H9 (cell line): ENCODE data around the gene BRD9. TPM values are rescaled to one million over a fixed set of nuclear protein-coding genes. Genes with fewer than 3 reads are reported as not detected.

Experiments used
- DNase-seq: peaks from one replicate; pipeline ENCODE4 v3.0.0-alpha.2; 2017
- H2AFZ ChIP-seq: one replicate; pipeline ENCODE4 v1.6.1; 2013; ENCODE audit warnings: mild to moderate bottlenecking, low read length, control low read depth, moderate library complexity
- H2AK5ac ChIP-seq: 2 replicates; pipeline ENCODE4 v1.6.1; 2013; ENCODE audit warnings: low read length, control low read depth, mixed read lengths; ENCODE audit not compliant: insufficient read length
- H2BK120ac ChIP-seq: one replicate; pipeline ENCODE4 v1.6.1; 2013; ENCODE audit warnings: low read depth, mild to moderate bottlenecking, low read length, control low read depth, inconsistent platforms; ENCODE audit not compliant: poor library complexity, severe bottlenecking
- H2BK12ac ChIP-seq: 2 replicates; pipeline ENCODE4 v1.6.1; 2013; ENCODE audit warnings: low read length, control low read depth, mixed read lengths, low read depth; ENCODE audit not compliant: insufficient read length
- H2BK15ac ChIP-seq: 2 replicates; pipeline ENCODE4 v1.6.1; 2013; ENCODE audit warnings: low read depth, low read length, control low read depth
- H2BK20ac ChIP-seq: one replicate; pipeline ENCODE4 v1.6.1; 2013; ENCODE audit warnings: low read depth, mild to moderate bottlenecking, low read length, control low read depth, inconsistent platforms; ENCODE audit not compliant: poor library complexity, severe bottlenecking
- H2BK5ac ChIP-seq: 2 replicates; pipeline ENCODE4 v1.6.1; 2013; ENCODE audit warnings: low read length, control low read depth, mixed read lengths; ENCODE audit not compliant: insufficient read length
- H3K14ac ChIP-seq: 2 replicates; pipeline ENCODE4 v1.6.1; 2013; ENCODE audit warnings: low read length, control low read depth; ENCODE audit not compliant: insufficient read depth
- H3K18ac ChIP-seq: 2 replicates; pipeline ENCODE4 v1.6.1; 2013; ENCODE audit warnings: low read depth, mild to moderate bottlenecking, mixed read lengths, low read length, control low read depth; ENCODE audit not compliant: insufficient read length
- H3K23ac ChIP-seq: 2 replicates; pipeline ENCODE4 v1.6.1; 2013; ENCODE audit warnings: low read length, control low read depth, mixed read lengths, low read depth; ENCODE audit not compliant: insufficient read length
- H3K23me2 ChIP-seq: 2 replicates; pipeline ENCODE4 v1.6.1; 2013; ENCODE audit warnings: low read depth, mild to moderate bottlenecking, mixed read lengths, low read length, control low read depth; ENCODE audit not compliant: insufficient read length, poor library complexity, severe bottlenecking
- H3K27ac ChIP-seq: 2 replicates; pipeline ENCODE4 v1.5.1; 2013; ENCODE audit warnings: low read length, control low read depth, mixed read lengths, low read depth; ENCODE audit not compliant: insufficient read length
- H3K27me3 ChIP-seq: 2 replicates; pipeline ENCODE4 v1.6.1; 2013; ENCODE audit warnings: low read length, control low read depth, inconsistent platforms; ENCODE audit not compliant: insufficient read depth
- H3K4ac ChIP-seq: 2 replicates; pipeline ENCODE4 v1.6.1; 2013; ENCODE audit warnings: low read depth, mild to moderate bottlenecking, control low read depth, inconsistent platforms, low read length, moderate library complexity
- H3K4me1 ChIP-seq: 2 replicates; pipeline ENCODE4 v1.6.1; 2013; ENCODE audit warnings: low read length, control low read depth, inconsistent platforms; ENCODE audit not compliant: insufficient read depth
- H3K4me2 ChIP-seq: 2 replicates; pipeline ENCODE4 v1.6.1; 2013; ENCODE audit warnings: low read length, control low read depth, mixed read lengths; ENCODE audit not compliant: insufficient read length, insufficient read depth
- H3K56ac ChIP-seq: 2 replicates; pipeline ENCODE4 v1.6.1; 2013; ENCODE audit warnings: low read depth, mild to moderate bottlenecking, mixed read lengths, low read length, control low read depth; ENCODE audit not compliant: insufficient read length
- H3K79me1 ChIP-seq: 2 replicates; pipeline ENCODE4 v1.6.1; 2013; ENCODE audit warnings: low read depth, mild to moderate bottlenecking, moderate library complexity, low read length, control low read depth, inconsistent platforms; ENCODE audit not compliant: insufficient read depth, poor library complexity, severe bottlenecking
- H3K79me2 ChIP-seq: 2 replicates; pipeline ENCODE4 v1.6.1; 2013; ENCODE audit warnings: low read length, control low read depth, inconsistent platforms; ENCODE audit not compliant: insufficient read depth
- H3K9ac ChIP-seq: 2 replicates; pipeline ENCODE4 v1.6.1; 2013; ENCODE audit warnings: low read length, control low read depth, mixed read lengths; ENCODE audit not compliant: insufficient read length; ENCODE audit errors: extremely low read depth
- H3K9me3 ChIP-seq: one replicate; pipeline ENCODE4 v1.6.1; 2013; ENCODE audit warnings: low read depth, low read length, inconsistent platforms; ENCODE audit not compliant: control insufficient read depth
- H3T11ph ChIP-seq: one replicate; pipeline ENCODE4 v1.6.1; 2013; ENCODE audit warnings: mild to moderate bottlenecking, low read length, control low read depth, inconsistent platforms
- H4K20me1 ChIP-seq: one replicate; pipeline ENCODE4 v1.6.1; 2013; ENCODE audit not compliant: control insufficient read depth, insufficient read length, insufficient read depth
- H4K5ac ChIP-seq: 2 replicates; pipeline ENCODE4 v1.6.1; 2013; ENCODE audit warnings: low read depth, mild to moderate bottlenecking, mixed read lengths, low read length, control low read depth; ENCODE audit not compliant: insufficient read length
- H4K8ac ChIP-seq: replicated peaks from 2 replicates; pipeline ENCODE4 v1.6.1; 2013; ENCODE audit warnings: low read length, control low read depth, mixed read lengths, low read depth; ENCODE audit not compliant: insufficient read length
- H4K91ac ChIP-seq: 2 replicates; pipeline ENCODE4 v1.6.1; 2013; ENCODE audit warnings: low read depth, mild to moderate bottlenecking, moderate library complexity, mixed read lengths, low read length, control low read depth; ENCODE audit not compliant: insufficient read length
- H3K27ac Mint-ChIP-seq, 3 experiments: 2 replicates in 2 of 3; 3 replicates in 1 of 3; pipeline ENCODE4 v1.8.0; 2020 to 2021; ENCODE audit warnings: mixed read lengths in 3 of 3, mild to moderate bottlenecking in 1 of 3, moderate library complexity in 1 of 3
- H3K27me3 Mint-ChIP-seq: 2 replicates; pipeline ENCODE4 v1.8.0; 2021; ENCODE audit warnings: low read depth, mild to moderate bottlenecking, moderate library complexity, mixed read lengths
- H3K36me3 Mint-ChIP-seq, 3 experiments: 2 replicates in 2 of 3; 3 replicates in 1 of 3; pipeline ENCODE4 v1.8.0; 2020 to 2021; ENCODE audit warnings: low read depth in 3 of 3, mixed read lengths in 3 of 3; ENCODE audit not compliant: insufficient read depth in 1 of 3
- H3K4me1 Mint-ChIP-seq, 2 experiments: 2 replicates each; pipeline ENCODE4 v1.8.0; 2020; ENCODE audit warnings: mixed read lengths in 2 of 2
- H3K4me3 Mint-ChIP-seq, 2 experiments: 2 replicates in 1 of 2; 3 replicates in 1 of 2; pipeline ENCODE4 v1.8.0; 2020 to 2021; ENCODE audit warnings: mild to moderate bottlenecking in 2 of 2, mixed read lengths in 2 of 2, moderate library complexity in 1 of 2
- H3K9me3 Mint-ChIP-seq, 2 experiments: 2 replicates in 1 of 2; 3 replicates in 1 of 2; pipeline ENCODE4 v1.8.0; 2020; ENCODE audit warnings: mild to moderate bottlenecking in 2 of 2, mixed read lengths in 2 of 2, moderate library complexity in 1 of 2
- WGBS: extraction: QIAGEN DNeasy Blood & Tissue Kit; methylation state at CpG from one replicate; pipeline ENCODE4 v1.1.7; 2013; ENCODE audit warnings: missing lambda C conversion rate, low lambda C conversion rate, mixed read lengths; ENCODE audit not compliant: insufficient read length; ENCODE audit errors: extremely low coverage; 5-methylcytosine and 5-hydroxymethylcytosine counted together
- total RNA-seq: library from RNA; stranded (reverse); gene quantifications from 2 replicates; pipeline ENCODE4 v1.2.1, GENCODE V29; 2021
- TF ChIP-seq, protein P1 (sequence below): fragments of 200-600 bp; sonication (generic); conservative IDR thresholded peaks from 3 replicates; pipeline ENCODE4 v1.8.0; 2021; ENCODE audit warnings: antibody characterized with exemption, mild to moderate bottlenecking

BRD9 gene
- total RNA-seq, 1 experiment from 2014 or later = 70.5 TPM

- Histone ChIP-seq H2BK120ac (no peak overlapping the region), H3T11ph (no peak overlapping the region), H2BK15ac (no peak overlapping the region), H3K4me2 (no peak overlapping the region), H4K20me1 (no peaks in the 10 kb centered on the region), H4K8ac (no peak overlapping the region), H3K14ac (no peak overlapping the region), H3K23ac (no peak overlapping the region), H3K4ac (no peak overlapping the region), H3K4me1 (no peaks in the 10 kb centered on the region), H3K23me2 (no peaks in the 10 kb centered on the region), H3K27me3 (no peaks in the 10 kb centered on the region), H3K9me3 (no peaks in the 10 kb centered on the region), H3K27ac (no peak overlapping the region), H2AK5ac (no peak overlapping the region), H3K56ac (no peak overlapping the region), H3K79me2 (no peaks in the 10 kb centered on the region), H2BK12ac (no peak overlapping the region), H2BK5ac (no peak overlapping the region), H2BK20ac (no peak overlapping the region), H4K5ac (no peak overlapping the region), H3K9ac (no peak overlapping the region), H3K79me1 (no peaks in the 10 kb centered on the region), H4K91ac (no peak overlapping the region), H2AFZ (no peak overlapping the region), H3K18ac (no peak overlapping the region)
- WGBS = no CpG with 5 or more reads among the region's 7 CpGs
- DNase-seq = no peak
- peaks cover 14% of the 10 kb centered on the region for H3K27me3 Mint-ChIP-seq
- H3K36me3 Mint-ChIP-seq = peaks cover 10 to 38% (median 32%) of the 10 kb centered on the region in 3 experiments; a peak in 6 of 7 replicates
- H3K27ac Mint-ChIP-seq = no peak overlapping the region
- H3K4me3 Mint-ChIP-seq = no peak overlapping the region
- no peaks in the 10 kb centered on the region for H3K9me3 Mint-ChIP-seq
- peaks cover 0 to 7% of the 10 kb centered on the region in 2 experiments; a peak in 2 of 4 replicates for H3K4me1 Mint-ChIP-seq
- TF ChIP-seq, protein P1, sequence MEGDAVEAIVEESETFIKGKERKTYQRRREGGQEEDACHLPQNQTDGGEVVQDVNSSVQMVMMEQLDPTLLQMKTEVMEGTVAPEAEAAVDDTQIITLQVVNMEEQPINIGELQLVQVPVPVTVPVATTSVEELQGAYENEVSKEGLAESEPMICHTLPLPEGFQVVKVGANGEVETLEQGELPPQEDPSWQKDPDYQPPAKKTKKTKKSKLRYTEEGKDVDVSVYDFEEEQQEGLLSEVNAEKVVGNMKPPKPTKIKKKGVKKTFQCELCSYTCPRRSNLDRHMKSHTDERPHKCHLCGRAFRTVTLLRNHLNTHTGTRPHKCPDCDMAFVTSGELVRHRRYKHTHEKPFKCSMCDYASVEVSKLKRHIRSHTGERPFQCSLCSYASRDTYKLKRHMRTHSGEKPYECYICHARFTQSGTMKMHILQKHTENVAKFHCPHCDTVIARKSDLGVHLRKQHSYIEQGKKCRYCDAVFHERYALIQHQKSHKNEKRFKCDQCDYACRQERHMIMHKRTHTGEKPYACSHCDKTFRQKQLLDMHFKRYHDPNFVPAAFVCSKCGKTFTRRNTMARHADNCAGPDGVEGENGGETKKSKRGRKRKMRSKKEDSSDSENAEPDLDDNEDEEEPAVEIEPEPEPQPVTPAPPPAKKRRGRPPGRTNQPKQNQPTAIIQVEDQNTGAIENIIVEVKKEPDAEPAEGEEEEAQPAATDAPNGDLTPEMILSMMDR = no peak
Measured at GRCh38 chr5:920321-920720, 27.7 kb upstream of the BRD9 start.
